ENCODE results near the gene TTC7B.

DNA sequence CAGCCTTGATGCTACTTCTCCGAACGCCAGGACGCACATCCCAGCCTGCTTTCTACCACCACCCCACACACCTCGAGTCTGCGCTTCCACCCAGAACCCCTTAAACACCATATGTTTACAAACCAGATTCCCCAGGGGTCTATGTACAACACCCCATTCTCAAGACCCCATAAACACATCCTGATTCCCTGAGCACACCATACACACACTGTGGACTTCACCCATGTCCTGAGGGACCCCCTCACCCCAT lies 733 bp downstream of the TTC7B start:
- TF ChIP-seq GATA2 (IDR thresholded peaks at IDR 0.05; ENCODE audit: low read depth, low read length) (no peak), GATA3 (IDR thresholded peaks at IDR 0.05; ENCODE audit: low read depth, low read length) (no peak)
